Measurements from ENCODE around the gene TGM6.

Gene TGM6

DNA sequence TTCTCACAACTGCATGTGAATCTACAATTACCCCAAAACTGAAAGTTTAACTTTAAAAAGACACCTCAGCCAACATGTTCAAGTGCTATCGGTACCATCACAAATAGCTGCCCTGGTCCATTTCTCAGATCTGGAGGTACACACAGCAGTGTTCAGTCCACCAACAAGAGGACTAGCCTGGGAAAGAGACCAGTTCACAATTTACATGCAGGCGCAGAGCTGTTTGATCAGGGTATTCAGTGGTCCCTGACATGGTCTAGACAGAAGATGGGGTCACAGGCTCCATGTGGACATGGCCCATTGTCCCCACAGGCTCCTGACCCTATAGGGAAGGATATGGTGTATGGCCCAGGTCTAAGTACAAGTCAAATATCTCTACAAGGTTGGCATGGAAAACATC lies 15.6 kb upstream of the TGM6 start:
- no peak for DNase-seq

DNA sequence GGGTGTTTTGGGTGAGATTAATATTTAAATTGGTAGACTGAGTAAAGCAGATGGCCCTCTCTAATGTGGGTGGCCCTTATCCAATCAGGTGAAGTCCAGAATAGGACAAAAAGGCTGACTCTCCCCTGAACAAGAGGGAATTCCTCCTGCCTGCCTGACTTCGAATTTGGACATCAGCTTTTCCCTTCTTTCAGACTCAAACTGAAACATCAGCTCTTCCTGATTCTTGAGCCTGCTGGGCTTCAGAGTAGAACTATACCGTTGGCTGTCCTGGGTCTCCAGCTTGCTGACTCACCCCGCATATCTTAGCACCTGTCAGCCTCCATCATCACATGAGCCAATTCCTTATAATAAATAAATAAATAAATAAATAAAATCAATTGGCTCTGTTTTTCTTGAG lies 15.0 kb upstream of the TGM6 start:
- DNase-seq = no peak

DNA sequence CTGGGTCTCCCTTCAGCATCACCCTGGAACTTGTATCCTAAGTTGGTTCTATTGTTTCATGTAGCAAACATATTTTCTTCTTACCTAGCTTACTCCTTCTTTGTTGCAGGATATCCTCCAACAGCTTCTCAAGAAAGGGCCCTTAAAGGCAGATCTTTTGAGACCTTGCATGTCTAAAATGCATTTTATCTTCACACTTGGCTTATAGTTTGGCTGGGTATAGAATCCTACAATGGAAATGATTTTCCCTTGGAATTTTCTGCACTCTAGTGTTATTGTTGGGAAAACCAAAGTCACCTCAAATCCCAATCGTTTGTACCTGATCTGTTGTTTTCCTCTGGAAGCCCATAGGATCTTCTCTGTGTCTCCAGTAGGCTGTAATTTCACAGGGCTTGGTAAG lies 12.1 kb upstream of the TGM6 start:
- no peak for DNase-seq

DNA sequence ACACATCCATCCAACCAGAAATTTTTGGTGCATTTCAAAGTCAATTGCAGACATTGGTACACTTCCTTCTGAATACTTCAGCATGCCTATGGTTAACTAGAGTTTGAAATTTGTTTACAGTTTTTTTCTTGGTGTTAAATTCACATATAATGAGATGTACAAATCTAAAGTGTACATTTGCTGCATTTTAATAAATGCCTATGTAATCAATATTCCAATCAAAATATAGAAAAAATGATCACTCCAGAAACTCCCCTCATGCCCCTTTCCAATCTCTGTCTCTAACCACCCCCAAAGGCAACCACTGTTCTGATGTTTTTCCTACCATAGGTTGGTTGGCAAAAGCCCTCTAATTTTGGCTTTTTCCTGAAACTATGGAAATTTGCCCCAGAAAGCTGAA lies 7.6 kb upstream of the TGM6 start:
- no peak for DNase-seq

DNA sequence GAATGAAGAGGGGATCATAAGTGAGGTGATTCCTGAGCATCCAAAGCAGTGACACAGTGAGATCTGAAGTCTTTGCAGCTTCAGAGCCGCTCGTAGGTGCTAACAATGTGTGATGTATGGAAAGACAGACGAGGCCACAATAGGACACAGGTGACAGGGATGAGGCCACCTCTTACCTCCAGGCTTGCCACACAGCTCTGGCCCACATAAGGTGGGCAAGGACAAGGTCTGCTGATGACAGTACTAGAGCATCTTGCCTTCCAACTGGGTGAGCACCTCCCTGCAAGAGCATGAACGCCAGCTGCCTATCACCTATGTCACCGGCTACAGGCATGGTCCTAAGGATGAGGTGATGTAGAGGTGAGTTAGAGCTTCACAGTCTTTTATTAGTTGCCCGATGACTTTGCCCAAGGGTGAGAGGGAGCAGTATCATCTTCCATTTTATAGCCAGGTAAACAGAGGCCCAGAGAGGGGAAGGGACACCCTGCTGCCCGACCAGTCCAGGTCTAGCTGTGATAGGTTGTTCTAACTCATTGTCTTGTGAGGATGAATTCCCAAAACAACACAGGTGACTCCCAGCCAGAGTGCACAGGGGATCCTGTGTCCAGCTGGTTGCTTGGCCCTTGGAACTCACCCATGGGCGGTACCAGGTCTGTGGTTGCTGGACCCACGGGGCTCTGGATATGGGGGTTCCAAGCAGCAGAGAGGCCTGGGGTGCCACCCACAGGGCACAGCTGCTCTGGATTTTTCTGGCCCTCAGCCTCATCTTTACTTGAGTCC lies 6.2 kb upstream of the TGM6 start:
- no peak for DNase-seq

DNA sequence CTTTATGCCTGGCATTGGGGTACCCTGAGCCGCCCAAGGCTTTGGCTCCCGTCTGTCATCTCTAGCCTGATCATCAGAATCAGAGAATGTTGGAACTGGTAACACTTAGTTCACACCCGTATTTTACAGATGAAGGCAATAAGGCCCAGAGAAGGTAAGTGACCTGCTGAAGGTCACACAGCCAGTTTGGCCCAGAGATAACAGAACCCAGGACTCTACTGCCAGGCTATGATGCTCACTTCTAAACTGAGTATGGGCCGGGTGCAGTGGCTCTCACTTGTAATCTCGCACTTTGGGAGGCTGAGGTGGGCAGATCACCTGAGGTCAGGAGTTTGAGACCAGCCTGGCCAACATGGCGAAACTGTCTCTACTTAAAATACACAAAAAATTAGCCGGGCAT lies 1.8 kb upstream of the TGM6 start:
- DNase-seq = no peak

DNA sequence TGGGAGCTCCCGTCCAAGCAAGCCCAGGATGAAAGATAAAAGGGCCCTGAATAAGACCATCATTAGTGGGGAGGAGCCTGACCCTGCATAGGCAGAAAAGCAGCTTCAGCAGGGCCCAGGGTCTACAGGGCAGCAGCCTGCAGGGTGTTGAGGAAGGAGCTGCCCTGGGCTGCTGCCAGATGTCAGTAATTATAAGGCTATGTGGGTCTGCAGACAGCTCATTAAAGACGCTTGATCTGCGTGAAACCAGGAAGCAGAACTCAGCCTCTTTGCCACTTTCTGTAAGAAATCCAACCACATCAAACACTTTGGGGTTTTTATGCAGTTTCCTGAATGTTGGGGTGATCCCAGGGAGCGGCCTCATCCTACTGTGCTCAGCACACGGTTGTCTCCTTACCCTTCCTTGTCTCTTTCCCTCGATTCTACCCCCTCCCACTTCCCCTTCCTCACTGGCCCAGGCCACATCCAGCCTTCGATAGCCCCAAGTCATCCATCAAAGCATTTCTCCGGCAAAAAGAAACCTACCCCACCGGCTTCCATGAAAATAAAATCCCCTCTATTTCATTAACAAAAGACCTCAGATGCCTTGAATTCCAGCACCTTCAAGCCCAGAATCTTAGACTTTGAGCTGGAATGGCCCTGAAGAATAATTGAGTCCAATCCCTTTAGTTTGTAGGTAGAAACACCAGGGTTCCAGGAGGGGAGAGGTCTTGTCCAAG lies 1.0 kb upstream of the TGM6 start:
- DNase-seq = no peak

DNA sequence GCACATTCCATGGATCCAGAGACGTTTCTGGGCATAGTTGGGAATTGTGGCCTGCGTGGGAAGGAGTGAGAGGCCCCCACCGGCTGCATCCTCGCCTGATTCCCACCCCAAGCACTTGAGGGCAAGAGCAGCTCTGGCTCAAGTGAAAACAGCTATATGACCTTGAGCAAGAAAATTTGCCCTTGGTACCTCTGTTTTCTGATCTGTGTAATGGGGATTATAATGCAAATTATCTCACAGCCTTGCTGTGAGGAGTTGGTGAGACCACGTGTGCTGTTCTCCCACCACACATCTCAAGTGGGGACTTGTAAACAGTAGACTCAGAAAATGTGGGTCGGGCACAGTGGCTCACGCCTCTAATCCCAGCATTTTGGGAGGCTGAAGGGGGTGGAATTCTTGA lies 602 bp downstream of the TGM6 start:
- no peak for DNase-seq

DNA sequence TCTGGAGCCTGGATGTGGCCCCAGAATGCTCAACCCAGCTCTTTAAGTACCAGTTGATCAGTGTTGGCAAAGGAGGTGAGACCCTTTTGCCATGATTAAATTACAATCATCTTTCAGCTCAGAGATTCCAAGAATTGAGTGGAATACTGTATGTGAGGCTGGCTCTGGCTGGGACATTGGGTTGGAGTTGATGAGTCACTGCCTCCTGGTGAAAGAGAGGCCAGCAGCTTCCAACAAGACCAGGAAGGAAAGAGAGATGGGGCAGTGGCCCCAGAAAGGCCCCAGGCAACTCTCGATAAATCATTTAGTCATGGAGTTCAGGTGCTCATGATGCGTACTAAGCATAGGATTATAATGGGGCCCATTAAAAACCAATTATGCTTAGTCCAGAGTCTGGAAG lies 2.1 kb downstream of the TGM6 start:
- no peak for DNase-seq

DNA sequence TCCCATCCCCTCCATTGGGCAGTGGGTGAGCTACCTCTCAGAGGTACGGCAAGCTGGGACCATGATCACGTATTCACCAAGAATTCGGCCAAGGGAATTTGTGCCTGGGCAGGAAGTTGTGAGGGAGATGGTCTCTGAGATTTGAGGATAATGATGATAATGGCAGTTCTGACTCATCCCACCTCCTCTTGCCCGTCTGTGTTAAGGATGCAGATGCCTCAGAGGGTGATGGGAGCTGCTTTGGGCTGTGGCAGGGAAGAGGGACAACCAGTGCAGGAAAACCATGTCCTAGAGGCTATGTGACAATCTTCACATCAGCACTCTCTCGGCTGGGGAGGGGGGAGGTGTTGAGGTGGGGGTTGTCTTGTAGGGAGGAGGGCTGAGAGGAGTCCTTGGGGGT lies 4.3 kb downstream of the TGM6 start:
- DNase-seq = no peak

DNA sequence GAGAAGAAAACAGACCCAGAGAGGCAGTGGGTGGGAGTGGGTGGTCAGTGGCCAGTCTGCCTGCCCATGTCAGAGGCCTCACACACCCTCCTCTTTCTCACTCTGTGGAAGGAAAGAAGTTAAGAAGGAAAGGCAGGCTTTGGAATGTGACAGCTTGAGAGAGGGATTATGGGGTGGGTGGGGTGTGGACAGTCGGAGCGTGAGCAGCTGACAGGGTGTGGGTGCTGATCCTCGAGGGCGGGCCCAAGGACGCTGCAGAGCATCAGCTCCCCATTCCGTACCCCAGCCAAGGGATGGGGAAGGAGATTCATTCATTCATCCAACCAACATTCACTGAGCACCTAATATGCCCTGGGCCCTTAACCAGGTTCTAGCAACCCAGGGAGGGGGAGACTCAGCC lies 4.8 kb downstream of the TGM6 start:
- no peak for DNase-seq

DNA sequence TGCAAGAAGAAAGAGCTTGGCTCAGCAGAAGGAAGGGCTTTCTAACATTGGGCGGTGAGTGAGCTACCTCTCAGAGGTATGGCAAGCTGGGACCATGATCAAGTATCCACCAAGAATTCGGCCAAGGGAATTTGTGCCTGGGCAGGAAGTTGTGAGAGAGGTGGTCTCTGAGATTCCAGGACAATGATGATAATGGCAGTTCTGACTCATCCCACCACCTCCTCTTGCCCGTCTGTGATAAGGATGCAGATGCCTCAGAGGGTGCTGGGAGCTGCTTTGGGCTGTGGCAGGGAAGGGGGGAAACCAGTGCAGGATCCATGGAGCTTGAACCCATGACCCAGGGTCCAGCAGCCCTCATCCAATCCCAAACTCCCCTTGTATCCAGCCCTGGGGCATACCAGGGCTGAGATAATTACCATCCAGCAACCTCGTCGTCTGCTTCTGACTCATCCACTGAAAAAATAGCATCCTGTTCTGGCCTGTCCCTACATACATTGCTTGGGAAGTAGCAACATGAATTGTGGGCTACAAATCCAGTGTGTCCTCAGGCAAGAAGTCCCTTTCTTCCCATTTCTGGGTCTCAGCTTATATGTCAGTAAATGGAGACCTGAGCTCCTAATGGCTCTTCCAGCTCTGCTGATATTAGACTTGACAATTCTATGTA lies 5.9 kb downstream of the TGM6 start:
- DNase-seq = no peak

DNA sequence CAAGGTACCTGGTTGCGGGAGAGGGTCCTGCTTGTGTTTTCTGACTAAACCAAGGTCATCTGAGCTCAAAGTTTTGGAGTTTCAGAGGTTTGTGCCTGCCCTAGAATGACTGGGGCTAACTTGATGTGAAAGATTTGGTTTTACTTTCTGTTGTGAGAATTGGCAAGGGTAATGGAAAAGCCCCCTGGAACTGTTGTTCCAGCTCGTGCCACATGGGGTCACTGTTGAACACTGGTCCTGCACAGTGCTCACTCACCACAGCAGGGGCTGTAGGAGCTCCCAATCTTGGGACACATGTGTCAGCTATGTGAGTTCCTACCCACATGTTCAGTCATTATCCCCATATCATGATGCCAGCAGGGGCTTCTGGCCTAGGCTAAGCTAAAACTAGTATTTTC lies 6.5 kb downstream of the TGM6 start:
- peak in 1 of 2 donors; percentile 32 for DNase-seq

DNA sequence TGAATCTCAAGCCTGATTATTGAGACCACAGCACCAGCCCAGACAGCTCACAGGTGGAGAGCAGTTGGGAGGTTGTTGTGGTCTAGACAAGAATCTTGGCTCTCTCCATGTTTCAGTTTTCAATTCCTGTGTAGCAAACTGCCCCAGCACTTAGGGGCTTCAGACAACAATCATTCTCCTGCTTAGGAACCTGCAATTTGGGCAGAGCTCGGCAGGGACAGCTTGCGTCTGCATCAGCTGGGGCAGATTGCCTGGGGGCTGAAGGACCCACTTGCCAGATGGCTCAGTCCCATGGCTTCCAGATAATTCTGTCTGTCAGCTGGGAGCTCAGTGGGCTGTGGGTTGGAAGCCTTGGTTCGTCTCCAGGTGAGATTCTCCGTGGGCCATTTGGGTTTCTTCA lies 6.9 kb downstream of the TGM6 start:
- no peak for DNase-seq

DNA sequence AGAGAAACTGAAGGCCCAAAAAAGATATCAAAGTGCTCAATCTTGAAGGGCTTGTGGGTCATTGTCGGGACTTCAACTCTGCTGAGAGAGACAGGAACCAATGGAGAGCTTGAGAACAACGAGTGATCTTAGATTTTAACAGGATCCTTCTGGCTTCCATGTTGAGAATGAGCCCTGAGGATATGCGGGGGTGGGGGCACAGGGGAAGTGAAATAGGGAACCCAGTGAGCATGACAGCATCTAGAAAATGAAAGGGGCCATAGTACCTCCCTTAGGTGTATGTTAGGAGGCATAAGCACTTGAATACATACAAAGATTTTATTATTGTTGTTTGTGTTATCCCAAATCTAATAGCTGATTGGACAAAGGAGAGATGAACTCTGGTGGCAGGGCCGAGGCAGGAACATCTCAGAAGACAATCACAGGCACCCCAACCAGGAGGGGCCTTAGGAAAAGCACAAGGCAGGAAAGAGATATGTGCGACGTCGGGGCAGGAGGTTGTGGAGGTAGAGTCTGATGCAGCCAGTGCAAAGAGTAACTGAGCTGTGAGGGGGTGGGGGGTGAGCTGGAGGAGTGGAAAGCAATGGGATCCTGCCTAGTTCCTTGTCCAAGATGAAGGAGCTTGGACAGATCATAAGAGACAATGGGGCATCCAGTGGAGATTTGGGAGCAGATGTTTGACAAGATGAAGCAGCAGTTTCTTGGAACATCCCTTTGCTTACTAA lies 10.4 kb downstream of the TGM6 start:
- no peak for DNase-seq

DNA sequence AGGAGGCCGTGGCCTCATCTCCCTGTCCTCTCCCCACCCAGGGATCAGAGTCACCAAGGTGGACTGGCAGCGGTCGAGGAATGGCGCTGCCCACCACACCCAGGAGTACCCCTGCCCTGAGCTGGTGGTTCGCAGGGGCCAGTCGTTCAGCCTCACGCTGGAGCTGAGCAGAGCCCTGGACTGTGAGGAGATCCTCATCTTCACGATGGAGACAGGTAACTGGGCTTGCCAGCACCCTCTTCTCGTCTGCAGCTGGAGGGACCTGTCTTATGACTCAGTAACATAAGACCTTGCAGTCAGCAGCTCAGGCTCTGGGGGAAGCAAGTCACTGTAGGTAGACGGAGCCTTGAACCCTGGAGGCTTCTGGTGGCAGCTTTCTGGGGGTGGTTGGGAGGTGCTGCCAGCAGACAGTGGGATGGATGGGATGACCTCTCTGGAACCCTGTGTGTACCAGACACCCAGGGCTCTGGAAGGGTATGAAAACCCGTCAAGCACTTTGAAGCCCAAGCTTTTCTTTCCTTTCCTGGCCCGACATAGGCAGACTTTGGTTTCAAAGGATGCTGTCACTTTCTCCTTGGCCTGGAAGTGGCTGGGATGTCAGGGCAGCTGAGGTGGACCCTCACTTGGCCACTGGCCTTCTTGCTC lies 13.8 kb downstream of the TGM6 start:
- DNase-seq = no peak

DNA sequence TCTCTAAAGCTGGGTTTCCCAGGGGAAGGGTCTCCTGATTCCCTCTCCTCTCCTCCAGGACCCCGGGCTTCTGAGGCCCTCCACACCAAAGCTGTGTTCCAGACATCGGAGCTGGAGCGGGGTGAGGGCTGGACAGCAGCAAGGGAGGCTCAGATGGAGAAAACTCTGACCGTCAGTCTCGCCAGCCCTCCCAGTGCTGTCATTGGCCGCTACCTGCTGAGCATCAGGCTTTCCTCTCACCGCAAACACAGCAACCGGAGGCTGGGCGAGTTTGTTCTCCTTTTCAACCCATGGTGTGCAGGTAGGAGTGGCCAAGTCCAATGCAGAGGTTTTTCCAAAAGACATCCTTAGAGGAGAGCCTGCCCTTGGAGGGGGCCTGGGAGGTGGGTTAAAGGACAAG lies 14.4 kb downstream of the TGM6 start:
- no peak for DNase-seq

DNA sequence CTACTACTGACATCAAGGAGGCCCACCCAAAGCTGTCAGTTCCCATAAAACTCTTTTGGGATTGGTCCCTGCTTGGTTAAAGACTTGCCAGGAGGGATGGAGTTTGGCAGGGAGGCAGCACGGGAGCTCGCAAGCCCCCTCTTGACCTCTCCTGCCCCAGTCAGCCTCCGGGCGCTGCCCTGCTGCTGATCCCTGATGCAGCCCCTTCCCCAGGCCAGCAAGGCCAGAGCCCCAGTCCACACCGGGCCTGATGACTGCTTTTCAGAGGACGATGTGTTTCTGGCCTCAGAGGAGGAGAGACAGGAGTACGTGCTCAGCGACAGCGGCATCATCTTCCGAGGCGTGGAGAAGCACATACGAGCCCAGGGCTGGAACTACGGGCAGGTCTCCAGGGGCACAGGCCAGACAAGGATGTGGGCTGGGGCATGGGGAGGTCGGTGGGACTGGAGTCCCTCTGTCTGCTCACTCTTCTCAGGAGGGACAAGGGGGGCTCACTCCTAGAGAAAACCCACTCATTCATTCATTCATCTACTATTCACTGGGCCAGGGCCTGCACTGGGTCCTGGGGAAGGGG lies 15.6 kb downstream of the TGM6 start:
- no peak for DNase-seq

DNA sequence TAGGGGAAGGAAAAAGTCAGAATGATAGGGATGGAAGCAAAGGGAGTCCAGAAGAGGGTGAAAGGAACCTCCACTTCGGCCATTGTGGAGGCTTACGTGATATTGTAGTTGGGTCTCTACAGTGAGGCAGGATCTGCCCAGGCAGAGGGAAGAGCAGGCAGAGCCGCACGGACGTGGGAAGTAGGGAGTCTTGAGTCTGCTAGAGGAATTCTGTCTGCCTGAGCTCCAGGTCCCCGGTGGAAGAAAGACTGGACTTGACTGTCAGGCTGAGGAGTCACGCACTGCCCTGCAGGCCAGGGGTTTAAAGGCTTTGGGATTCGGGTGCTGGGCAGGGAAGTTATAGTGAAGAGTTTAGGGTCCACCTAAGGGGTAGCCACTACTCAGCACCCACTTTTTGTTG lies 16.4 kb downstream of the TGM6 start:
- DNase-seq = no peak

DNA sequence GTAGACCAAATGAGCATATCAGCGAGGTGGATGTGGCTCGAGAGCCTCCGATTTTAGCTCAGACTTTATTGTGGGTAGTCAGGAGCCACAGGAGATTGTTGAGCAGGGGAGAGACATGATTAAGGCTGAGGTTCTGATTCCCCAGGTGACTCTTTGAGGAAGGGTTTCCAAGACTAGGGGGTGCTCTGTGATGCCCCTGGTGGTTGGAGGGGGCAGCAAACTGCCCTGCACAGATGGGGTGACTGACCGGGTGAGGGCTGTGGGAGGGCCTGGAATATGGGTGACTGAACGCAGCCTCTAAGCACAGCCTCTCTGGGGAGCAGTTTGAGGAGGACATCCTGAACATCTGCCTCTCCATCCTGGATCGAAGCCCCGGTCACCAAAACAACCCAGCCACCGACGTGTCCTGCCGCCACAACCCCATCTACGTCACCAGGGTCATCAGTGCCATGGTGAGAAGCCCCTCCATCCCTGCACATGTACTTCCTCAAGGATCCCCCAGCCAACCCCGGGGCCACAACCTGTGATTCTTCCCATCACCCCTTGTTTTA lies 17.0 kb downstream of the TGM6 start:
- DNase-seq = no peak

DNA sequence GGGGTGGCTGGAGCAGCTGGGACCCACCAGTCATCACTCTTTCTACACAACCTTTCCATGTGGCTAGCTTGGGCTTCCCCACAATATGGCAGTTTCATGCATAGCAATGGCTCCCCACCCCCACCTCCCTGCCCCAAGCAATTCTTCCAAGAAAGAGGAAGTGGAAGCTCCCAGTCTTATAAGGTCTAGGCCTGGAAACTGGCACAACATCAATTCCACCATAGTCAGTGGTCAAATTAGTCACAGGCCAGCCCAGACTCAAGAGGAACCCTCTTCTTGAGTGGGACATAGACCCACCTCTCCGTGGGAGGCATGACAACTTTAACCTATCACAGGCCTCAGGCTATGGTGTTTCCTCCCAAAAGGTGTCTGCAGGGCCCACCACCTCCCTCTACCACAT lies 17.7 kb downstream of the TGM6 start:
- DNase-seq = no peak

DNA sequence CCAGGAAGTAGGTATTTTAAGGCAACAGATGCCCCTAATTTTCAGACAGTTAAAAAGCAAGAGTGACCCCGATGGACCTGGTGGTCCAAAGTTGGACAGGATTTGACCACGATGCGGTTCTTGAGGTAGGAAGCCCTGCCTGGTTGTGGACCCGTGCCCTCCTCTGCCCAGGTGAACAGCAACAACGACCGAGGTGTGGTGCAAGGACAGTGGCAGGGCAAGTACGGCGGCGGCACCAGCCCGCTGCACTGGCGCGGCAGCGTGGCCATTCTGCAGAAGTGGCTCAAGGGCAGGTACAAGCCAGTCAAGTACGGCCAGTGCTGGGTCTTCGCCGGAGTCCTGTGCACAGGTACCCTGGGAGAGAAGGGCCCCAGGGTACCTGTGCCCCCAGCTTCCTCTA lies 18.7 kb downstream of the TGM6 start:
- DNase-seq = no peak

Measured in bone marrow (tissue), 2 donors.